ENCODE data around the gene NET1. TPM values are rescaled to one million over a fixed set of nuclear protein-coding genes. Genes with fewer than 3 reads are reported as not detected.
A peak's percentile ranks its signal among the peaks of the same experiment; 100 is the strongest.

NET1 gene
- polyA plus RNA-seq, 3 donors, result 1.2 to 1.7 (median 1.4) TPM

DNA sequence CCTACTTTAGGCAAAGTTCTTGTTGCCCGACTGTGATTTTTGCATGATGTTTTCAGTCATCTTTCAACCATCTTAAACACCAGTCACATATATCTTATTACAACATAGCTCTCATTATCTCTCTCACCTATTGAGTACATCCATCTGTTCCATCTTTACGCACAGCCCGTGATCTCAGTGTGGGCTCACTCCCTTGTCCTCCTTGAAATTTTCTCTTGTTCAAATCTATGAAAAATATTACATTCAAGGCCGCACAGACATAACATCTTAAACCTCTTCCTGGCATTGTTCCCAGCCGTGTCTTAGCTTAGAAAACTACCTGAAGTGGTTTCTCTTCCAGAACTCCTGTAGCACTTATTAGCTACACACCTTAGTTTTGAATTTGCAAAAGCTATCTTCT, 32.6 kb downstream of the NET1 start:
- Histone ChIP-seq H3K36me3 (replicated peaks in 1 of 2; ENCODE audit: control insufficient read depth in 1 of 2, insufficient read depth in 2 of 2, low read length in 2 of 2) (no peaks in the 10 kb centered on the region), H3K27ac (ENCODE audit: low read depth in 1 of 2, low read length in 2 of 2) (no peak overlapping the region), H3K4me2 (replicated peaks; ENCODE audit: extremely low read depth, low read length, poor library complexity, severe bottlenecking) (no peak overlapping the region), H3K27me3 (ENCODE audit: control insufficient read depth in 2 of 2, insufficient read depth in 2 of 2, low read length in 2 of 2) (no peaks in the 10 kb centered on the region), H3K4me1 (ENCODE audit: control insufficient read depth in 1 of 2, insufficient read depth in 2 of 2, low read length in 2 of 2) (peaks cover 6 to 13% of the 10 kb centered on the region in 2 donors), H3K4me3 (replicated peaks in 1 of 3; ENCODE audit: low read depth in 2 of 3, low read length in 3 of 3) (no peak overlapping the region), H4K20me1 (ENCODE audit: insufficient read depth, low read length) (no peaks in the 10 kb centered on the region), H3K9me3 (replicated peaks in 1 of 2; ENCODE audit: control insufficient read depth in 1 of 2, insufficient read depth in 1 of 2, low read length in 2 of 2) (no peaks in the 10 kb centered on the region), H3K79me2 (ENCODE audit: insufficient read depth, low read length) (peaks cover 4% of the 10 kb centered on the region), H2AFZ (ENCODE audit: insufficient read depth, low read depth, low read length, poor library complexity, severe bottlenecking) (no peak overlapping the region), H3K9ac (ENCODE audit: insufficient read depth, low read length, poor library complexity, severe bottlenecking) (no peak overlapping the region)
- no peak overlapping the region for H3K4me3 Mint-ChIP-seq
- peaks cover 19% of the 10 kb centered on the region for H3K4me1 Mint-ChIP-seq
- H3K27me3 Mint-ChIP-seq (ENCODE audit: low read depth in 3 of 3), result peaks cover 0 to 3% (median 0%) of the 10 kb centered on the region in 3 donors
- no peak for DNase-seq
- H3K9me3 Mint-ChIP-seq, result no peaks in the 10 kb centered on the region
- intact Hi-C loops (cut with micrococcal nuclease), result no loop called here
- no peak overlapping the region for H3K27ac Mint-ChIP-seq
- 98% methylated on average over 5 of the region's 5 CpGs for WGBS (ENCODE audit: insufficient coverage)
- H3K36me3 Mint-ChIP-seq, result peaks cover 0 to 4% of the 10 kb centered on the region in 2 donors
- TF ChIP-seq, protein P1, sequence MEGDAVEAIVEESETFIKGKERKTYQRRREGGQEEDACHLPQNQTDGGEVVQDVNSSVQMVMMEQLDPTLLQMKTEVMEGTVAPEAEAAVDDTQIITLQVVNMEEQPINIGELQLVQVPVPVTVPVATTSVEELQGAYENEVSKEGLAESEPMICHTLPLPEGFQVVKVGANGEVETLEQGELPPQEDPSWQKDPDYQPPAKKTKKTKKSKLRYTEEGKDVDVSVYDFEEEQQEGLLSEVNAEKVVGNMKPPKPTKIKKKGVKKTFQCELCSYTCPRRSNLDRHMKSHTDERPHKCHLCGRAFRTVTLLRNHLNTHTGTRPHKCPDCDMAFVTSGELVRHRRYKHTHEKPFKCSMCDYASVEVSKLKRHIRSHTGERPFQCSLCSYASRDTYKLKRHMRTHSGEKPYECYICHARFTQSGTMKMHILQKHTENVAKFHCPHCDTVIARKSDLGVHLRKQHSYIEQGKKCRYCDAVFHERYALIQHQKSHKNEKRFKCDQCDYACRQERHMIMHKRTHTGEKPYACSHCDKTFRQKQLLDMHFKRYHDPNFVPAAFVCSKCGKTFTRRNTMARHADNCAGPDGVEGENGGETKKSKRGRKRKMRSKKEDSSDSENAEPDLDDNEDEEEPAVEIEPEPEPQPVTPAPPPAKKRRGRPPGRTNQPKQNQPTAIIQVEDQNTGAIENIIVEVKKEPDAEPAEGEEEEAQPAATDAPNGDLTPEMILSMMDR (IDR thresholded peaks at IDR 0.05), result no peak

DNA sequence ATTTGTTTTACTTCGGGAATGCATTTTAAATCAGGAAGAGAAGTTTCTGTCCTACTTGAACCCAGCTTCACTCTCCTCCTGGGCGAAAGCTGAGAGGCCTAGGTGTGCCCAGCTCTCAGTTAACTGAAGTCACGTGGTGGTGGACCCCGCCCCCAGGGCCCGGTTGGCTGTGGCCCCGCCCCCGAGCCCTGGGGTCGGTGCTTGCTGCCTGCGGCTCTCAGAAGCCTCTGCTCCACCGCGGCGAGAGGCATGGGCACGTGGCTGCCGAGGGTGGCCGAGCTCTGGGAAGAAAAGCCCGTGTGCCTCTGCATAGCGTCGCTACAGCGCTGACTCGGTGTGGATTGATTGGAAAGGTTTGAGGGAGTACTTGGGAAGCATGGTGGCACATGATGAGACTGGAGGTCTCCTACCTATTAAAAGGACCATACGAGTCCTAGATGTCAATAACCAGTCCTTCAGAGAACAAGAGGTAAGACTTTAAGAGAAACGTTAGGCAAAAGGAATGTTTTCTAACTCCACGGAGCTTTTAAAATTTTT, 34.1 kb downstream of the NET1 start:
- WGBS (ENCODE audit: insufficient coverage), result 1% methylated on average over 16 of the region's 23 CpGs
- peak overlapping the region in 1 of 2 donors; percentile 20 for H3K27ac ChIP-seq (ENCODE audit: low read depth in 1 of 2, low read length in 2 of 2)

More for the DNA sequence above, 34.1 kb downstream of the NET1 start:
- intact Hi-C loops (cut with micrococcal nuclease), result no loop called here
- Histone ChIP-seq H3K4me3 (replicated peaks in 1 of 3; ENCODE audit: low read depth in 2 of 3, low read length in 3 of 3) (peak overlapping the region; percentile 45 to 72 (median 48)), H3K9me3 (replicated peaks in 1 of 2; ENCODE audit: control insufficient read depth in 1 of 2, insufficient read depth in 1 of 2, low read length in 2 of 2) (no peaks in the 10 kb centered on the region), H3K9ac (ENCODE audit: insufficient read depth, low read length, poor library complexity, severe bottlenecking) (peak overlapping the region; percentile 51), H3K36me3 (replicated peaks in 1 of 2; ENCODE audit: control insufficient read depth in 1 of 2, insufficient read depth in 2 of 2, low read length in 2 of 2) (no peaks in the 10 kb centered on the region), H3K4me2 (replicated peaks; ENCODE audit: extremely low read depth, low read length, poor library complexity, severe bottlenecking) (peak overlapping the region; percentile 75), H4K20me1 (ENCODE audit: insufficient read depth, low read length) (no peaks in the 10 kb centered on the region), H2AFZ (ENCODE audit: insufficient read depth, low read depth, low read length, poor library complexity, severe bottlenecking) (peak overlapping the region; percentile 84), H3K79me2 (ENCODE audit: insufficient read depth, low read length) (peaks cover 4% of the 10 kb centered on the region), H3K27me3 (ENCODE audit: control insufficient read depth in 2 of 2, insufficient read depth in 2 of 2, low read length in 2 of 2) (no peaks in the 10 kb centered on the region), H3K4me1 (ENCODE audit: control insufficient read depth in 1 of 2, insufficient read depth in 2 of 2, low read length in 2 of 2) (peaks cover 6 to 13% of the 10 kb centered on the region in 2 donors)
- H3K4me1 Mint-ChIP-seq, result peaks cover 19% of the 10 kb centered on the region
- DNase-seq, result peak; percentile 64 to 67 (median 64)
- peak overlapping the region; percentile 84 to 93 for H3K4me3 Mint-ChIP-seq
- H3K27ac Mint-ChIP-seq, result peak overlapping the region; percentile 10 to 86 (median 43)
- peaks cover 0 to 3% (median 0%) of the 10 kb centered on the region in 3 donors for H3K27me3 Mint-ChIP-seq (ENCODE audit: low read depth in 3 of 3)
- peaks cover 0 to 4% of the 10 kb centered on the region in 2 donors for H3K36me3 Mint-ChIP-seq
- no peaks in the 10 kb centered on the region for H3K9me3 Mint-ChIP-seq
- TF ChIP-seq, protein P1 (IDR thresholded peaks at IDR 0.05), result no peak

All from CD14-positive monocyte (primary cell).